HEK293 (cell line): Measurements from ENCODE around the gene MED13L.

ENCODE experiments used
- AEBP2 ChIP-seq: fragments of 450-650 bp; formaldehyde crosslinking; IDR thresholded peaks from 2 replicates; pipeline ENCODE4 v1.5.1; 2016; ENCODE audit warnings: missing biosample characterization, missing genetic modification characterization, borderline replicate concordance
- HOXA7 ChIP-seq: sonication (generic); formaldehyde crosslinking; IDR thresholded peaks from 2 replicates; pipeline ENCODE4 v1.8.1; 2022; ENCODE audit warnings: missing genetic modification reagents, borderline replicate concordance
- KLF1 ChIP-seq: fragments of 450-650 bp; formaldehyde crosslinking; IDR thresholded peaks from 2 replicates; pipeline ENCODE4 v1.5.1; 2016; ENCODE audit warnings: missing biosample characterization, missing genetic modification characterization
- MEIS1 ChIP-seq: sonication (generic); formaldehyde crosslinking; IDR thresholded peaks from 2 replicates; pipeline ENCODE4 v1.8.1; 2022; ENCODE audit warnings: missing genetic modification reagents, mild to moderate bottlenecking, borderline replicate concordance
- MZF1 ChIP-seq: fragments of 450-650 bp; formaldehyde crosslinking; IDR thresholded peaks from 2 replicates; pipeline ENCODE4 v1.5.1; 2017; ENCODE audit warnings: missing biosample characterization, missing genetic modification characterization, borderline replicate concordance
- OSR2 ChIP-seq: fragments of 450-650 bp; formaldehyde crosslinking; IDR thresholded peaks from 2 replicates; pipeline ENCODE4 v1.5.1; 2016; ENCODE audit warnings: missing biosample characterization, missing genetic modification characterization
- PATZ1 ChIP-seq: fragments of 450-650 bp; formaldehyde crosslinking; IDR thresholded peaks from 2 replicates; pipeline ENCODE4 v1.5.1; 2016; ENCODE audit warnings: missing biosample characterization, missing genetic modification characterization
- PRDM1 ChIP-seq: fragments of 450-650 bp; formaldehyde crosslinking; IDR thresholded peaks from 2 replicates; pipeline ENCODE4; 2016; ENCODE audit warnings: missing biosample characterization, missing genetic modification characterization
- SALL2 ChIP-seq: fragments of 450-650 bp; formaldehyde crosslinking; IDR thresholded peaks from 2 replicates; pipeline ENCODE4 v1.5.0; 2017; ENCODE audit warnings: missing biosample characterization, mild to moderate bottlenecking, missing genetic modification characterization, borderline replicate concordance
- SCRT1 ChIP-seq: fragments of 450-650 bp; formaldehyde crosslinking; IDR thresholded peaks from 2 replicates; pipeline ENCODE4 v1.5.1; 2016; ENCODE audit warnings: missing biosample characterization, missing genetic modification characterization, borderline replicate concordance
- ZBTB1 ChIP-seq: fragments of 450-650 bp; formaldehyde crosslinking; IDR thresholded peaks from 2 replicates; pipeline ENCODE4 v1.5.1; 2016; ENCODE audit warnings: missing biosample characterization, missing genetic modification characterization
- ZBTB10 ChIP-seq: fragments of 450-650 bp; formaldehyde crosslinking; IDR thresholded peaks from 2 replicates; pipeline ENCODE4 v1.5.1; 2016; ENCODE audit warnings: missing biosample characterization, missing genetic modification characterization
- ZNF132 ChIP-seq: fragments of 450-650 bp; formaldehyde crosslinking; IDR thresholded peaks from 2 replicates; pipeline ENCODE4 v1.5.1; 2017; ENCODE audit warnings: missing biosample characterization, missing genetic modification characterization, borderline replicate concordance
- ZNF148 ChIP-seq: fragments of 450-650 bp; formaldehyde crosslinking; IDR thresholded peaks from 2 replicates; pipeline ENCODE4 v1.5.0; 2017; ENCODE audit warnings: missing biosample characterization, missing genetic modification characterization, borderline replicate concordance
- ZNF280C ChIP-seq: fragments of 450-650 bp; formaldehyde crosslinking; IDR thresholded peaks from 2 replicates; pipeline ENCODE4 v1.5.1; 2016; ENCODE audit warnings: missing biosample characterization, missing genetic modification characterization
- ZNF292 ChIP-seq: fragments of 450-650 bp; formaldehyde crosslinking; IDR thresholded peaks from 2 replicates; pipeline ENCODE4 v1.5.1; 2016; ENCODE audit warnings: low read depth, missing biosample characterization, missing genetic modification characterization, borderline replicate concordance
- ZNF302 ChIP-seq: fragments of 450-650 bp; formaldehyde crosslinking; IDR thresholded peaks from 2 replicates; pipeline ENCODE4 v1.5.1; 2016; ENCODE audit warnings: missing biosample characterization, missing genetic modification characterization, low read depth
- ZNF354C ChIP-seq: fragments of 450-650 bp; formaldehyde crosslinking; IDR thresholded peaks from 2 replicates; pipeline ENCODE4 v1.5.1; 2016; ENCODE audit warnings: missing biosample characterization, missing genetic modification characterization, low read depth, borderline replicate concordance
- ZNF362 ChIP-seq: fragments of 450-650 bp; formaldehyde crosslinking; IDR thresholded peaks from 2 replicates; pipeline ENCODE4 v1.5.1; 2016; ENCODE audit warnings: missing biosample characterization, missing genetic modification characterization
- ZNF366 ChIP-seq: fragments of 450-650 bp; formaldehyde crosslinking; conservative IDR thresholded peaks from 2 replicates; pipeline ENCODE4 v1.5.1; 2016; ENCODE audit warnings: missing biosample characterization, missing genetic modification characterization
- ZNF37A ChIP-seq: fragments of 450-650 bp; IDR thresholded peaks from 2 replicates; pipeline ENCODE4 v1.5.1; 2018; ENCODE audit warnings: missing biosample characterization, missing genetic modification characterization
- ZNF510 ChIP-seq: fragments of 450-650 bp; formaldehyde crosslinking; IDR thresholded peaks from 2 replicates; pipeline ENCODE4 v1.5.1; 2018; ENCODE audit warnings: mild to moderate bottlenecking, missing genetic modification characterization, missing biosample characterization; ENCODE audit not compliant: insufficient replicate concordance
- ZNF544 ChIP-seq: fragments of 450-650 bp; formaldehyde crosslinking; IDR thresholded peaks from 2 replicates; pipeline ENCODE4 v1.5.0; 2017; ENCODE audit warnings: missing biosample characterization, missing genetic modification characterization
- ZNF600 ChIP-seq: fragments of 450-650 bp; formaldehyde crosslinking; IDR thresholded peaks from 2 replicates; pipeline ENCODE4 v1.5.1; 2016; ENCODE audit warnings: missing biosample characterization, missing genetic modification characterization
- ZNF623 ChIP-seq: fragments of 450-650 bp; formaldehyde crosslinking; IDR thresholded peaks from 2 replicates; pipeline ENCODE4 v1.5.1; 2016; ENCODE audit warnings: missing biosample characterization, missing genetic modification characterization
- ZNF664 ChIP-seq: fragments of 450-650 bp; formaldehyde crosslinking; IDR thresholded peaks from 2 replicates; pipeline ENCODE4 v1.5.1; 2016; ENCODE audit warnings: missing biosample characterization, missing genetic modification characterization
- ZNF692 ChIP-seq: fragments of 450-650 bp; formaldehyde crosslinking; IDR thresholded peaks from 2 replicates; pipeline ENCODE4 v1.5.1; 2016; ENCODE audit warnings: missing biosample characterization, missing genetic modification characterization

Gene MED13L

GRCh38 chr12:116257215-116257614 lies 20.3 kb downstream of the MED13L start (continued):
- no peak for TF ChIP-seq ZNF280C (tag by site-specific recombination)
- no peak for TF ChIP-seq SALL2 (tag by site-specific recombination)
- TF ChIP-seq ZNF302 (tag by site-specific recombination), result no peak
- TF ChIP-seq ZNF544 (tag by site-specific recombination), result no peak
- TF ChIP-seq ZNF132, result no peak
- TF ChIP-seq ZNF366 (tag by site-specific recombination), result no peak
- no peak for TF ChIP-seq ZBTB1 (tag by site-specific recombination)
- no peak for TF ChIP-seq ZNF148 (tag by site-specific recombination)
- TF ChIP-seq PATZ1, result no peak
- TF ChIP-seq SCRT1 (tag by site-specific recombination), result no peak
- no peak for TF ChIP-seq ZNF37A
- TF ChIP-seq ZNF692, result peak; percentile 71; the same call in 1 of the 2 replicates
- no peak for TF ChIP-seq PRDM1
- TF ChIP-seq ZBTB10 (tag by site-specific recombination), result no peak
- TF ChIP-seq MZF1 (tag by site-specific recombination), result no peak
- no peak for TF ChIP-seq ZNF510 (tag by site-specific recombination)
- no peak for TF ChIP-seq HOXA7 (CRISPR knock-in tag)
- no peak for TF ChIP-seq AEBP2 (tag by site-specific recombination)
- no peak for TF ChIP-seq MEIS1 (CRISPR knock-in tag)
- TF ChIP-seq ZNF600 (tag by site-specific recombination), result peak; percentile 90
- TF ChIP-seq KLF1 (tag by site-specific recombination), result no peak
- TF ChIP-seq OSR2 (tag by site-specific recombination), result no peak
- TF ChIP-seq ZNF292, result no peak
- TF ChIP-seq ZNF623 (tag by site-specific recombination), result no peak
- no peak for TF ChIP-seq ZNF362 (tag by site-specific recombination)
- TF ChIP-seq ZNF354C (tag by site-specific recombination), result no peak
- TF ChIP-seq ZNF664, result no peak
